DOHH2 (cell line): Measurements from ENCODE around the gene AGR2.

Experiments
- H3F3A ChIP-seq: fragments of 200-600 bp; sonication (generic), shearing (Covaris generic); 2 replicates; pipeline ENCODE4 v1.6.0; 2016; ENCODE audit warnings: antibody characterized with exemption, mild to moderate bottlenecking; ENCODE audit not compliant: control insufficient read depth, insufficient read depth
- H3K27ac ChIP-seq: fragments of 200-600 bp; sonication (generic); 2 replicates; pipeline ENCODE4 v1.5.1; 2014; ENCODE audit warnings: low read depth, mild to moderate bottlenecking, low read length, moderate library complexity
- H3K27me3 ChIP-seq: fragments of 200-600 bp; sonication (generic); 2 replicates; pipeline ENCODE4 v1.6.1; 2014; ENCODE audit warnings: mild to moderate bottlenecking, low read length, mixed read lengths; ENCODE audit not compliant: control insufficient read depth
- H3K36me3 ChIP-seq: fragments of 200-600 bp; sonication (generic); 2 replicates; pipeline ENCODE4 v1.6.1; 2014; ENCODE audit warnings: mild to moderate bottlenecking, low read length, moderate library complexity, mixed read lengths; ENCODE audit not compliant: control insufficient read depth
- H3K4me1 ChIP-seq: fragments of 200-600 bp; sonication (generic); 2 replicates; pipeline ENCODE4 v1.6.1; 2014; ENCODE audit warnings: mild to moderate bottlenecking, low read length, mixed read lengths; ENCODE audit not compliant: control insufficient read depth
- H3K4me2 ChIP-seq: fragments of 200-600 bp; sonication (generic); 2 replicates; pipeline ENCODE4 v1.6.0; 2014; ENCODE audit warnings: mild to moderate bottlenecking, low read length, moderate library complexity
- H3K4me3 ChIP-seq: fragments of 200-600 bp; sonication (generic); 2 replicates; pipeline ENCODE4 v1.5.1; 2014; ENCODE audit warnings: mild to moderate bottlenecking, low read length, mixed read lengths
- H3K79me2 ChIP-seq: fragments of 200-600 bp; sonication (generic); 2 replicates; pipeline ENCODE4 v1.6.1; 2014; ENCODE audit warnings: mild to moderate bottlenecking, low read length, mixed read lengths; ENCODE audit not compliant: control insufficient read depth
- H3K9me2 ChIP-seq: fragments of 200-600 bp; sonication (generic); replicated peaks from 2 replicates; pipeline ENCODE4 v1.6.1; 2014; ENCODE audit warnings: mild to moderate bottlenecking, low read length, mixed read lengths; ENCODE audit not compliant: control insufficient read depth
- H3K9me3 ChIP-seq: fragments of 200-600 bp; sonication (generic); 2 replicates; pipeline ENCODE4 v1.6.1; 2014; ENCODE audit warnings: antibody characterized with exemption, low read length, mixed read lengths; ENCODE audit not compliant: control insufficient read depth, insufficient read depth
- H4K20me1 ChIP-seq: fragments of 200-600 bp; sonication (generic); 2 replicates; pipeline ENCODE4 v1.6.0; 2014; ENCODE audit warnings: low read depth, mild to moderate bottlenecking, antibody characterized with exemption, low read length, moderate library complexity; ENCODE audit not compliant: control insufficient read depth, insufficient read depth
- CTCF ChIP-seq: fragments of 200-600 bp; sonication (generic); IDR thresholded peaks from one replicate; pipeline ENCODE4 v1.5.1; 2014; ENCODE audit warnings: antibody characterized with exemption, mild to moderate bottlenecking, low read depth, low read length; ENCODE audit not compliant: poor library complexity, severe bottlenecking
- EZH2phosphoT487 ChIP-seq: fragments of 200-600 bp; sonication (generic); IDR thresholded peaks from 2 replicates; pipeline ENCODE4 v1.6.1; 2017; ENCODE audit warnings: borderline replicate concordance, mild to moderate bottlenecking, antibody characterized with exemption, low read length, moderate library complexity, mixed read lengths

AGR2 gene

GRCh38 chr7:16810573-16810972 lies 5.8 kb upstream of the AGR2 start:
- TF ChIP-seq CTCF (no peak), EZH2phosphoT487 (no peak)
- Histone ChIP-seq H3K79me2 (no peaks in the 10 kb centered on the region), H3K27me3 (peaks cover 5% of the 10 kb centered on the region; the same call in 1 of the 2 replicates), H4K20me1 (no peaks in the 10 kb centered on the region), H3K4me1 (no peaks in the 10 kb centered on the region), H3K4me3 (no peak overlapping the region), H3K36me3 (no peaks in the 10 kb centered on the region), H3K9me3 (no peaks in the 10 kb centered on the region), H3K27ac (no peak overlapping the region), H3K4me2 (no peak overlapping the region), H3F3A (no peaks in the 10 kb centered on the region), H3K9me2 (no peaks in the 10 kb centered on the region)

- no peak overlapping the region for H3K4me2 ChIP-seq
- H3K27me3 ChIP-seq = peaks cover 5% of the 10 kb centered on the region; the same call in 1 of the 2 replicates
- H3K9me2 ChIP-seq = no peaks in the 10 kb centered on the region
- no peak overlapping the region for H3K27ac ChIP-seq
- H4K20me1 ChIP-seq = no peaks in the 10 kb centered on the region
- H3K9me3 ChIP-seq = no peaks in the 10 kb centered on the region
- no peak overlapping the region for H3K4me3 ChIP-seq
- H3K36me3 ChIP-seq = no peaks in the 10 kb centered on the region
- no peak for TF ChIP-seq CTCF
- TF ChIP-seq EZH2phosphoT487 = no peak
- no peaks in the 10 kb centered on the region for H3K79me2 ChIP-seq
- no peaks in the 10 kb centered on the region for H3F3A ChIP-seq
- H3K4me1 ChIP-seq = no peaks in the 10 kb centered on the region
These were observed 5.3 kb upstream of the AGR2 start for GRCh38 chr7:16810112-16810511.

- Histone ChIP-seq H3K79me2 (no peaks in the 10 kb centered on the region), H3K4me3 (no peak overlapping the region), H3F3A (no peaks in the 10 kb centered on the region), H3K4me1 (no peaks in the 10 kb centered on the region), H3K9me3 (no peaks in the 10 kb centered on the region), H4K20me1 (no peaks in the 10 kb centered on the region), H3K36me3 (no peaks in the 10 kb centered on the region), H3K27ac (no peak overlapping the region), H3K9me2 (no peaks in the 10 kb centered on the region), H3K27me3 (peaks cover 13% of the 10 kb centered on the region), H3K4me2 (no peak overlapping the region)
- TF ChIP-seq CTCF (no peak), EZH2phosphoT487 (no peak)
These were observed 642 bp upstream of the AGR2 start for GRCh38 chr7:16805441-16805840.
